GM21528 (cell line): ENCODE results near the gene ZNF138.

Source experiments
- ATAC-seq: cut with Tn5 transposase; IDR thresholded peaks from one replicate; pipeline ENCODE4 v1.9.1; 2021; ENCODE audit warnings: mild to moderate bottlenecking, moderate library complexity; ENCODE audit not compliant: unreplicated experiment, low FRiP score

The ZNF138 gene

DNA sequence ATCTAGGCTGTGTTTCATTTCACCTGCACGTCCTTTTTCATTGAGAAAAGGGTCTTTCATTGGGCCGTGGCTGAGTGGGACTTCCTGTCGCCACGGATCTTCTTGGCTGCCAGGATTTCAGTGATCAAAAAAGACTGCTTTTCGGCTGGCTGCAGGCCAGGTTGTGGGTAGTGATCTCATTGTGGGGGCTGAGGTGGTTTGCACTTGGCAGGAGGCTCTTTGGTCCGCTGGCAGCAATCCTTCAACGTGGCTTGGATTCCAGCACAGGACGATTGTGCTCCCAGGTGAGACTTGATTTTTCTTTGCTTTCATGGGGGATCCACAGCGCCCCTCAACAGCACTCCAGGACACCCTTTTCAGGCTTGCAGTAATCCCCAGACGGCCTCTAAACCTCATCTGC lies 79.9 kb downstream of the ZNF138 start:
- no peak for ATAC-seq

DNA sequence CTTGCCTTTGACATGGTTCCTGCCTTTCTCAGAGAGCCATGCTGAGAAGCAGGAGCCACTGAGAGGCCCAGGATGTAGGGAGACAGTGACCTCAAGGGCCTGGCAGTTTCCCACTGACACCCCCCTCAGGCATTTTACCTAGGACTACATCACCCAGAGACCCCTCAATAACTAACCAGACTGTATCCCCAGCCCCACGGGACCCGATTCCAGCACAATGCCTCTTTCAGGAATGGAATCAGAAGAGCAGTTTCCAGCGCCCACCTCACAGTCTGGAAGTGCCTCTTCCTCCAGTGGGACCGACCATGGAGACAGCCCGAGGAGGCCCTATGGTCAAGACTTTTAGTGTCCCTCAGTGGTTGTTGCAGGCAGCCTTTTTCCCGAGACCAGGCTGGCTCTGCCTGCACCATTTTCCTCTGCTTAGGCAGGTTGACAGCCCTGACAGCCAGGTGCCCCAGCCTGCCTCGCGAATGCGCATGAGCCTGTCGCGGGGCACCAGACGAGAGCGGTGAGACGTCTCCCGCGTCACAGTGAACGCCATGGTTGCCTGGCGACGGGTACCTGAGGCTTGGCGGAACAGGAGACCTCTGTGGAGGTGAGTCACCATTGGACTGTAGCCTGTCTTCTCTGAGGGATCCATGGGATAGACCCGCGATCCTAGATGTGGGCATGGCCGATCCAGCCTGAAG lies 80.5 kb downstream of the ZNF138 start:
- ATAC-seq, result no peak

DNA sequence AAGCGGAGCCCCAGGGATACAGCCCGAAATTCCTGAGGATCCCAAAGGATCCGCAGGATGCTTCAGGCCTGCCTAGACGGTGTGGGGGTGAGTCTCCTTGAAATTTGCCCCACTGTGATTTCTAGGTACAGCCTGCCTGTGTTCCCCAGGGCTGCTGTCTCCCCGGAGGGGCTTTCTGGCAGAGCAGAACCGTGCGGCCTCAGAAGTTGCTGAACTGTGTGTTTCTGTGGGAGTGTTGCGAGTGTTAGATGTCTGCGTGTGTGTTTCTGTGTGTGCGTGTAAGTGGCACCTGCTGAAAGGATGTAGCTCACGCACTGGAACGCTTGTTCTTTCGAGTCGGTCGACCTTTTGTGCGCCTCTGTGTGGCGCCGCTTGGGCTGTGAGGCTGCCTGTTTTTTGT lies 81.0 kb downstream of the ZNF138 start:
- no peak for ATAC-seq

DNA sequence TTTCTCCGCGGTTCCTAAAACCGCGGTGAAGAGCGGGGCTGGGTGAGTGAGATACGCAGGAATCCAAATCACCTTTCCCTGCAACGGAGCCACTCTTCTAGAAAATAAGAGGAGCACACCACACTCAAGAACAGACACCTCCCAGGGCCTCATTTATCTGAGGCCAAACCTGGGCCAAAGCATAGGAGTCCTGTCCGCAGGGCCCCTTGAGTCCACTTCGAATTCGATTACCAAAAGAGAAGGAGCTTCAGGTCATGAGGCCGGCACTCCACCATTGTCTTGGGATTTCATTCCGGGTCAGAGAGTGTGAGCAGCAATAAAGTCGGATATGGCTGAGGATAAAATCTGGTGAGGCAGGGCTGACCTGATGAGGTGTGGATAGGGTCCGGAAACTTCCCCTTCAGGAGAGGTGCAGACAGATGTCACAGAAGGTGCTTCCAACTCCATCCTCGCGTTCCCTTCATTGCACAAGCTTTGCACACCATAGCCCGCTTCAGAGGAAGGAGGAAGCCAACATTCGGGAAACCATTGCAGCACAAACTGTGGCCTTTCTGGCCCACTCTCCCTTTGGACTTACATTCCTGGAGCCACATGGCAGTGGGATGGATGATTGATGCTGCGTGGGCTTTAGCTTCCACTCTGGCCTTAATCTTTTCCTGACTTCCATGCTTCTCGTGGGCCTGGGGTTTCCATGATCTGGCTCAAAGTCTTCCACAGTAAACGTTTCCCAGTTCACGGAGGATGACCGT lies 81.6 kb downstream of the ZNF138 start:
- no peak for ATAC-seq

DNA sequence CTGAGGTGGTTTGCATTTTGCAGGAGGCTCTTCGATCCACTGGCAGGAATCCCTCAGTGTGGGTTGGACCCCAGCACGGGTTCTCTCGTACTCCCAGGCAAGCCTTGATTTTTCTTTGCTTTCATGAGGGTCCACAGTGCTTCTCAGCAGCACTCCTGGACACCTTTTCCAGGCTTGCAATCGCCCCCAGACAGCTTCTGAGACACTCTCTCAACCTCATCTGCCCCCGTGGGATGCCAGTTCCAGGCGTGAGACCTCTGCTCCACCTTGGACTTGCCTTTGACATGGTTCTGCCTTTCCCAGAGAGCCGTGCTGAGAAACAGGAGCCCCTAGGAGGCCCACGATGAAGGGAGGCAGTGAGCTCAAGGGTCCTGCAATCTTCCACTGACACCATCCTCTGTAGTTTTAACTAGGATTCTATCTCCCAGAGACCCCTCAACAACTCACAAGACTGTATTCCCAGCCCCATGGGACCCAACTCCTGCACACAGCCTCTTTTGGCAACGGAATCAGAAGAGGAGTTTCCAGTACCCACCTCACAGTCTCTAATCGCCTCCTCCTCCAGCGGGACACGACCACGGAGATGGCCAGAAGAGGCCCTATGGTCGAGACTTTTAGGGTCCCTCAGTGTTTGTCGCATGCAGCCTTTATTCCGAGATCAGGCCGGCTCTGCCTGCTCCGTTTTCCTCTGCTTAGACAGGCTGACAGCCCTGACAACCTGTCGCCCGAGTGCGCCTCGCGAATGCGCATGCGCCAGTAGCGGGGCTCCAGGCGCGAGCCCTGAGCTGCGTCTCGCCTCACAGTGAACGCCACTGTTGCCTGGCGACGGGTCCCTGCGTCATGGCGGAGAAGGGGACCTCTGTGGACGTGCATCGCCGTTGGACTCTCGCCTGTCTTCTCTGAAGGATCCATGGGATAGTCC lies 82.8 kb downstream of the ZNF138 start:
- no peak for ATAC-seq

DNA sequence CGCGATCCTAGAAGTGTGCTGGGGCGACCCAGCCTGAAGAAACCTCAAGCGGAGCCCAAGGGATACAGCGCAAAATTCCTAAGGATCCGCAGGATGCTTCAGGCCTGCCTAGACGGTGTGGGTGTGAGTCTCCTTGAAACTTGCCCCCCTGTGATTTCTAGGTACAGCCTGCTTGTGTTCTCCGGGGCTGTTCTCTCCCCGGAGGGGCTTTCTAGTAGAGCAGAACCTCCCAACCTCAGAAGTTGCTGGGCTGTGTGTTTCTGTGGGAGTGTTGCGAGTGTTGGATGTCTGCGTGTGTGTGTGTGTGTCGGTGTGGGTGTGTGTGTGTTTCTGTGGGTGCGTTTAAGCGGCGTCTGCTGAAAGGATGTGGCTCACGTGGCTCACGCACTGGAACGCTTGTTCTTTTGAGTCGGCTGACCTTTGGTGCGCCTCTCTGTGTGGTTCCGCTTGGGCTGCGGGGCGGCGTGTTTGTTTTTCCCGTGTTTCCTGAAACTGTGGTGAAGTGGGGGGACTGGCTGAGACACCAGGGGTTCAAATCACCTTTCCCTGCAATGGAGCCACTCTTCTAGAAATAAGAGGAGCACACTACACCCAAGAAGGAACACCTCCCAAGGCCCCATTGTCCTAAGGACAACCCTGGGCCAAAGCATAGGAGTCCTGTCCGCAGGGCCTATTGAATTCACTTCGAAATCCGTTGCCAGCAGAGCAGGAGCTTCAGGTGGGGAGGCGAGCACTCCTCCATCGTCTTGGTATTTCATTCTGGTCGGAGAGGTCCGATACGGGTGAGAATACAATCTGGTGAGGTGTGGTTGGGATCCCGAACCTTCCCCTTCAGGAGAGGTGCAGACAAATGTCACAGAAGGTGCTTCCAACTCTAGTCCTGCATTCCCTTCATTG lies 83.7 kb downstream of the ZNF138 start:
- ATAC-seq, result no peak

DNA sequence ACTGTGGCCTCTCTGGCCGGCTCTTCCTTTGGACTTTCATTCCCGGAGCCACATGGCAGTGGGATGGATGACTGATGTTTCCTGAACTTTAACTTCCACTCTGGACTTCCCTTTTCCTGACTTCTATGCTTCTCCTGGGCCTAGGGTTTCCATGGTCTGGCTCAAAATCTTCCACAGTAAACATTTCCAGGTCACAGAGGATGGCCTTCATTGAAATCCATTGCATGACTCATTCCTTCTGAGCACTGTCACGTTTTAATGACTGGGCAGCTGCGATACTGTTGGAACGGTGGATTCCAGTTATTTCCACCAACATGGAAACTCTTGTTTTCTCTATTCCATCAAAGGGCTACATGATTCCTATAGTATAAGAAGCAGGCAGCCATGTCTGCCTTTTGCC lies 84.5 kb downstream of the ZNF138 start:
- ATAC-seq, result no peak

DNA sequence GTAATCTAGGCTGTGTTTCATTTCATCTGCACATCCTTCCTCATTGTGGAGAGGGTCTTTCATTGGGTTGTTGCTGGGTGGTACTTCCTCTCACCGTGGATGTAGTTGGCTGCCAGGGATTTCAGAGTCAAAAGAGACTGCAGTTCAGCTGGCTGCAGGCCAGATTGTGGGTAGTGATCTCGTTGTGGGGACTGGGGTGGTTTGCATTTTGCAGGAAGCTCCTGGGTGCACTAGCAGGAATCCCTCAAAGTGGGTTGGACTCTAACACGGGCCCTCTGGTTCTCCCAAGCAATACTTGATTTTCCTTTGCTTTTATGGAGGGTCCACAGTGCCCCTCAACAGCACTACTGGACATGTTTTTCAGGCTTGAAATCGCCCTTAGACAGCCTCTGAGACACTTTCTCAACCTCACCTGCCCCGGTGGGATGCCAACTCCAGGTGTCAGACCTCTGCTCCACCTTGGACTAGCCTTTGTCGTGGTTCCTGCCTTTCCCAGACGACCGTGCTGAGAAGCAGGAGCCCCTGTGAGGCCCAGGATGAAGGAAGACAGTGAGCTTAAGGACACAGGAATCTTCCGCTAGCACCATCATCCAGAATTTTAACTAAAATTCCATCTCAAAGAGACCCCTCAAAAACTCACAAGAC lies 85.0 kb downstream of the ZNF138 start:
- ATAC-seq, result no peak

DNA sequence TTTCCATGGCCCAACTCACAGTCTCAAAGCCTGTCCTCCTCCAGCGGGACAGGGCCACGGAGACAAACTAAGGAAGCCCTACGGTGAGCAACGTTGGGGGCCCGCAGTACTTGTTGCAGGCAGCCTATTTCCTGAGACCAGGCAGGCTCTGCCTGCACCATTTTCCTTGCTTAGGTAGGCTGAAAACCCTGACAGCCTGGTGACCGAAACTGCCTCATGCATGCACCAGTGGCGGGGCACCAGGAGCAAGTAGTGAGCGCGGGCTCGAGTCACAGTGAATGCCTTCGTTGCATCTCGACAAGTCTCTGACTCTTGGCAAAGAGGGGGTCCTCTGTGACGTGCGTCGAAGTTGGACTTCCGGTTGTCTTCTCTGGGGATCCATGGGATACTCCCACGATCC lies 85.6 kb downstream of the ZNF138 start:
- ATAC-seq, result no peak

DNA sequence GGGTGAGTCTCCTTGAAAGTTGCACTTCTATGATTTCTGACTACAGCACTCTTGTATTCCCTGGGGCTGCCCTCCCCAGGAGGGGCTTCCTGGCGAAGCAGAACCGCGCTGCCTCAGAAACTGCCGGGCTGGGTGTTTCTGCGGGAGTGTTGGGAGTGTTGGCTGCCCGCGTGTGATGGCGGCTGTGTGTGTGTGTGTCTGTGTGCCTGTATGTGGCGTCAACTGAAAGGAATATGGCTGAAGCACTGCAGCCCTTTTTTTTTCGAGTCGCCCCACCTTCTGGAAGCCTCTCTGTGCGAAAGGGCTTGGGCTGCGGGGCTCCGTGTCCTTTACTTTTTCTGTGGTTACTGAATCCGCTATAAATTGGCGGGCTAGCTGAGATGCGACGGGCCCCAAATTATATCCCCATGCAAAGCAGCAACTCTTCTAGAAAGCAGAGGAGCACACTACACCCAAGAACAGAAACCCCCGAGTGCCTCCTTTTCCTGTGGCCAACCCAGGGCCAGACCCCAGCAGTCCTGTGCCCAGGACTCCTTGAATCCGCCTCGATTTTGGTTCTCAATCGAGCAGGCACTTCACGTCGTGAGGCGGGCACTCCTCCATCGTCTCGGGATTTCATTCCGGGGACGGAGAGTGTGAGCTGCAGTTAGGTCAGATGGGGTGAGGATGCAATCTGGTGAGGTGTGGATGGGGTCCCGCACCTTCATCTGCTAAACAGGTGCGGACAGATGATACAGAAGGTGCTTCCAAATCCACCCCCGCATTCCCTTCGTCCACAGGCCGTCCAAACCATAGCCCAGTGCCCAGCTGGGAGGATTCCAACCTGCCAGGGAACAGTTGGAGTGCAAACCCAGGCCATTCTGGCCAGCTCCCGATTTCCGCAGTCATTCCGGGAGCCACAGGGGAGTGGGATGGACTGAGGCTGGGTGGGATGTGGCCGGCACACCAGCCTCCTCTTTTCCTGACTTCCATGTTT lies 86.4 kb downstream of the ZNF138 start:
- no peak for ATAC-seq

DNA sequence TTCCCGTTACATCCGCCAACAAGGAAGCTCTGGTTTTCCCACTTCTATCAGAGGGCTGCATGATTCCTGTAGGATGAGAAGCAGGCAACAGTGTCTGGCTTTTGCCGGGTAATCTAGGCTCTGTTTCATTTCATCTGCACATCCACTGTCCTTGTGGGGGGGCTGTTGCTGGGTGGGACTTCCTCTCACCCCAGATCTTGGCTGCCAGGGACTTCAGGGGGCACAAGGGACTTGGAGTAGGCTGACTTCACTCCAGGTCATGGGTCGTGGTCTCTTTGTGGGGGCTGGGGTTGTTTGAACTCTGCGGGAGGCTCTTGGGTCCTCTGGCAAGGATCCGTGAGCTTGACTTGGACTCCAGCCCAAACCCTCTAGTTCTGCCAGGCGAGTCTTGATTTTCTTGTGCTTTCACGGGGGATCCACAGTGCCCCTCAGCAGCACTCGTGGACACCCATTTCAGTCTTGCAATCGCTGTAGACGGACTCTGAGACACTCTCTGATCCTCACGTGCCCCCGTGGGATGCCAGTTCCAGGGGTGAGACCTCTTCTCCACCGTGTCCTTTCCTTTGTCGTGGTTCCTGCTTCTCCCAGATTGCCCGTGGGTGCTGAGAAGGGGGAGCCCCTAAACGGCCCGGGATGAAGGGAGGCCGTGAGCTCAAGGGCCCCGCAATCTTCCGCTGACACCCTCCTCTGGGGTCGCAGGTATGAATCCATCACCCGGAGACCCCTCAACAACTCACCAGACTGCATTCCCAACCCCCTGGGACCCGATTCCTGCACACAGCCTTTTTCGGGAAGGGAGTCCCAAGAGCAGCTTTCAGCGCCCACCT lies 87.4 kb downstream of the ZNF138 start:
- ATAC-seq, result no peak

DNA sequence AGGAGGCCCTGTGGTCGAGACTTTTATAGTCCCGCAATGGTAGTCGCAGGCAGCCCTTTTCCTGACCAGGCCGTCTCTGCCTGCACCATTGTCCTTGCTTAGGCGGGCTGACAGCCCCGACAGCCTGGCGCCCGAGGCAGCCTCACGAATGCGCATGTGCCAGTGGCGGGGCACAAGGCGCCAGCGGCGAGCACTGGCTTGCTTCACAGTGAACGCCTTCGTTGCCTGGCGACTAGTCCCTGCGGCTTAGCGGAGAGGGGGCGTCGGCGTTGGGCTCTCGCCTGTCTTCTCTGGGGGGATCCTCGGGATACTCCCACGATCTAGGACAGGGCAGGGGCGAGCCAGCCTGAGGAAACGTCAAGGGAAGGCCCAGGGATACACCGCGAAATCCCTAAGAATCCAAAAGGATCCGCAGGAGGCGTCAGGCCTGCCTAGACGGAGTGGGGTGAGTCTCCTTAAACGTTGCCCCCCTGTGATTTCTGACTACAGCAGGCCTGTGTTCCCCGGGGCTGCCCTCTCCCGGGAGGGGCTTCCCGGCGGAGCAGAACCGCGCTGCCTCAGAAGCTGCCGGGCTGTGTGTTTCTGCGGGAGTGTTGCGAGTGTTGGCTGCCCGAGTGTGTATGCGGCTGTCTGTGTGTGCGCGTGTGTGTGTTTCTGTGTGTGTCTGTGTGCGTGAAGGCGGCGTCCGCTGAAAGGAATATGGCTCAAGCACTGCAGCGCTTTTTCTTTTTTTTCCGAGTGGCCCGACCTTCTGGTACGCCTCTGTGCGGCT lies 88.3 kb downstream of the ZNF138 start:
- ATAC-seq, result no peak
